ENCODE measurements around the gene TIMM50.

The TIMM50 gene

GRCh38 chr19:39515551-39516191 is 35.0 kb downstream of the TIMM50 start:
- Histone ChIP-seq H3K4me1 (ENCODE audit: control insufficient read depth, insufficient read depth, low read length, poor library complexity, severe bottlenecking) (peaks cover 5% of the 10 kb centered on the region), H3K36me3 (ENCODE audit: control insufficient read depth, insufficient read depth, low read length) (no peaks in the 10 kb centered on the region), H3K27ac (ENCODE audit: low read depth, low read length, severe bottlenecking) (no peak overlapping the region), H3K9me3 (ENCODE audit: control insufficient read depth, low read length) (no peaks in the 10 kb centered on the region), H3K4me3 (ENCODE audit: extremely low read depth, insufficient read depth, low read length, poor library complexity, severe bottlenecking) (peak overlapping the region; percentile 53)
- 2 to 4% methylated on average over 20 to 32 of the region's 44 CpGs for WGBS, 2 experiments (ENCODE audit: insufficient coverage in 2 of 2)

DNA sequence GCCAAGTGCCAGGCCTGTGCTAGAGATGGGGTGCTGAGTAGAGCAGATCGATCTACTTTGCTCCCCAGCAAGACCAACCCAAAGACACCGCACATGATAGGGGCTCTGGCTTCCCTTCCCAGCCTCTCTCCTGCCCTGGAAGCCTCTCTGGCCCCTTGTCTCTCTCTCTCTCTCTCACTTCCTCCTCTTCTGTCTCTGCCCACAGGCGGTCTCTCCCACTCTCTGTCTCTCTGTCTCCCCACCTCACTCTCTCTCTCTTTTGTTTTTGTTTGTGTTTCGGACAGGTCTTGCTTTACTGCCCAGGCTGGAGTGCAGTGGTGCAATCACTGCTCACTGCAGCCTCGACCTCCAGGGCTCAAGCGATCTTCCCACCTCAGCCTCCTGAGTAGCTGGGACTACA is 35.6 kb downstream of the TIMM50 start:
- H3K9me3 ChIP-seq (ENCODE audit: control insufficient read depth, low read length), result no peaks in the 10 kb centered on the region
- WGBS, 2 experiments (ENCODE audit: insufficient coverage in 2 of 2), result 66 to 73% methylated on average over 5 to 6 of the region's 6 CpGs
- H3K4me3 ChIP-seq (ENCODE audit: extremely low read depth, insufficient read depth, low read length, poor library complexity, severe bottlenecking), result peak overlapping the region; percentile 53
- H3K27ac ChIP-seq (ENCODE audit: low read depth, low read length, severe bottlenecking), result no peak overlapping the region
- no peaks in the 10 kb centered on the region for H3K36me3 ChIP-seq (ENCODE audit: control insufficient read depth, insufficient read depth, low read length)
- peaks cover 5% of the 10 kb centered on the region for H3K4me1 ChIP-seq (ENCODE audit: control insufficient read depth, insufficient read depth, low read length, poor library complexity, severe bottlenecking)

DNA sequence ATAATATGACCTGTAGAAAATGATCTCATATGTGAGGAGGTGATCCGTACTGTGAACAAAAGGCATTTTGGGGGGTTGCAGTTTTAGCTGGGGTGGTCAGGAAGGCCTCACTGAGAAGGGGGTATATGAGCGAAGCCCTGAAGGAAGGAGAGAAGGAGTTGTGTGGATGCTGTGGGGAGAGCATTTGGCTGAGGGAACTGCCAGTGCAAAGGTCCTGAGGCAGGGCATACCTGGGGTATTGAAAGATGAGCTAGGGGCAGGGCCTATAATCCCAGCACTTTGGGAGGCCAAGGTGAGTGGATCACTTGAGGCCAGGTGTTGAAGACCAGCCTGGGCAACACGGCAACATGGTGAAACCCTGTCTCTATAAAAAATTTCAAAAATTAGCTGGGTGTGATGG is 36.8 kb downstream of the TIMM50 start:
- H3K36me3 ChIP-seq (ENCODE audit: control insufficient read depth, insufficient read depth, low read length), result no peaks in the 10 kb centered on the region
- WGBS, 2 experiments (ENCODE audit: insufficient coverage in 2 of 2), result 63 to 81% methylated on average over 2 to 3 of the region's 3 CpGs

GRCh38 chr19:39518458-39518857 is 37.8 kb downstream of the TIMM50 start:
- Histone ChIP-seq H3K9me3 (ENCODE audit: control insufficient read depth, low read length) (no peaks in the 10 kb centered on the region), H3K4me3 (ENCODE audit: extremely low read depth, insufficient read depth, low read length, poor library complexity, severe bottlenecking) (no peak overlapping the region), H3K27ac (ENCODE audit: low read depth, low read length, severe bottlenecking) (peak overlapping the region; percentile 2), H3K36me3 (ENCODE audit: control insufficient read depth, insufficient read depth, low read length) (no peaks in the 10 kb centered on the region), H3K4me1 (ENCODE audit: control insufficient read depth, insufficient read depth, low read length, poor library complexity, severe bottlenecking) (peaks cover 5% of the 10 kb centered on the region)
- 55% methylated on average over 3 of the region's 5 CpGs; no CpG with 5 or more reads in 1 of the 2 experiments for WGBS, 2 experiments (ENCODE audit: insufficient coverage in 2 of 2)

More for the DNA sequence above, 36.8 kb downstream of the TIMM50 start:
- no peak overlapping the region for H3K27ac ChIP-seq (ENCODE audit: low read depth, low read length, severe bottlenecking)
- H3K4me3 ChIP-seq (ENCODE audit: extremely low read depth, insufficient read depth, low read length, poor library complexity, severe bottlenecking), result no peak overlapping the region
- H3K4me1 ChIP-seq (ENCODE audit: control insufficient read depth, insufficient read depth, low read length, poor library complexity, severe bottlenecking), result peaks cover 5% of the 10 kb centered on the region
- H3K9me3 ChIP-seq (ENCODE audit: control insufficient read depth, low read length), result no peaks in the 10 kb centered on the region

DNA sequence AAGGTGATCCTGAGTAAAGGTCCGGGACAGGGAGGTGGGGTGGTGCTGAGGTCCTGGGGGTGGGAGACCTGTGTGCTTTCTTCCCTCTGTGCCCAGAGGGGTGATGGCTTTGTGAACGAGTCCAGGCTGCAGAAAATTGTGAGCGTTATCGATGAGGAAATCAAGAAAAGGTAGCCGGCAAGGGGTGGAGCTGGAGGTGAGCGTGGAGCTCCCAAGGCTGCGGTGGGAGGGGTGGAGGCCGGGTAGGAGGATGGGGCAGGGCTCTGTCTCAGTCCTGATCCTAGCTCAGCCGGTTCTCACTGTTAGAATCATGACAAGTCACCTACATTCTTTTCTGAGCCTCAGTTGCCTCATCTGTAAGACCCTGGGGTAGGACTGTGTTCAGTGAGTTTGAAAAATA is 38.3 kb downstream of the TIMM50 start:
- Histone ChIP-seq H3K27ac (ENCODE audit: low read depth, low read length, severe bottlenecking) (peak overlapping the region; percentile 2), H3K4me1 (ENCODE audit: control insufficient read depth, insufficient read depth, low read length, poor library complexity, severe bottlenecking) (peaks cover 5% of the 10 kb centered on the region), H3K36me3 (ENCODE audit: control insufficient read depth, insufficient read depth, low read length) (no peaks in the 10 kb centered on the region), H3K4me3 (ENCODE audit: extremely low read depth, insufficient read depth, low read length, poor library complexity, severe bottlenecking) (no peak overlapping the region), H3K9me3 (ENCODE audit: control insufficient read depth, low read length) (no peaks in the 10 kb centered on the region)
- 39 to 47% methylated on average over 6 to 8 of the region's 9 CpGs for WGBS, 2 experiments (ENCODE audit: insufficient coverage in 2 of 2)

DNA sequence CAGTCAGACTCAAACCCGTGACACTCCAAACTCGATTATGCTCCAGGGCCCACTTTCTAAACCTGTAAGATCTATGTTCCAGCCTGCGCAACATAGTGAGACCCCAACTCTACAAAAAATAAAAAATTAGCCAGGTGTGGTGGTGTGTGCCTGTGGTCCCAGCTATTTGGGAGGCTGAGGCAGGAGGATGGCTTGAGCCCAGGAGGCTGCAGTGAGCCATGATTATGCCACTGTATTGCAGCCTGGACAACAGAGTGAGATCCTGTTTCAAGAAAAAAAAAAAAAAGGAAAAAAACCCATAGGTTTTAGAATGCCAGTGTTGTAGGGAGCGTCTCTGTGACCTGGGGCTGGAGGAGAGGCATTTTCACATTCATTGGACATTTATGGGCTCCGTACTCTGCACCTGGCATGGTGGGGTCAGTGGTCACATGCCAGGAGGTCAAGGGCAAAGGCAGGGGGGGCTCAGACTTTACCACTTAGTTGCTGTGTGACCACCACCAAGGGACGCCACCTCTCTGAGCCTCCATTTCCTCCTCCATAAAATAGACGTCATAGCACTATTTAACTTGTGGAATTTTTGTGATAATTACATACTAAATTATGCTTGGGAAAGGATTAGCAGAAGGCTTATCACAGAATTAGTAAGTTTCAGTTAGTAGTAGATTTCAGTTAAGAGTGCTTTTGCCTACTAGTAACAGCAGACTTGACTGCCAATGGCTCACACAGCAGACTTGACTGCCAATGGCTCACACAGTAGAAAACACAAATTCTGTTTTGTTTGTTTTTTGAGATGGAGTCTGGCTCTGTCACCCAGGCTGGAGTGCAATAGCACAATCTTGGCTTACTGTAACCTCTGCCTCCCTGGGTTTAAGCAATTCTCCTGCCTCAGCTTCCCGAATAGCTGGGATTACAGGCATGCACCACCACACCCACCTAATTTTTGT is 40.2 kb downstream of the TIMM50 start:
- Histone ChIP-seq H3K4me1 (ENCODE audit: control insufficient read depth, insufficient read depth, low read length, poor library complexity, severe bottlenecking) (peaks cover 5% of the 10 kb centered on the region), H3K9me3 (ENCODE audit: control insufficient read depth, low read length) (no peaks in the 10 kb centered on the region), H3K36me3 (ENCODE audit: control insufficient read depth, insufficient read depth, low read length) (peaks cover 6% of the 10 kb centered on the region), H3K27ac (ENCODE audit: low read depth, low read length, severe bottlenecking) (no peak overlapping the region), H3K4me3 (ENCODE audit: extremely low read depth, insufficient read depth, low read length, poor library complexity, severe bottlenecking) (no peak overlapping the region)
- 88 to 98% methylated on average over 3 to 4 of the region's 8 CpGs for WGBS, 2 experiments (ENCODE audit: insufficient coverage in 2 of 2)

- Histone ChIP-seq H3K4me3 (ENCODE audit: extremely low read depth, insufficient read depth, low read length, poor library complexity, severe bottlenecking) (no peak overlapping the region), H3K9me3 (ENCODE audit: control insufficient read depth, low read length) (no peaks in the 10 kb centered on the region), H3K27ac (ENCODE audit: low read depth, low read length, severe bottlenecking) (no peak overlapping the region), H3K4me1 (ENCODE audit: control insufficient read depth, insufficient read depth, low read length, poor library complexity, severe bottlenecking) (no peaks in the 10 kb centered on the region), H3K36me3 (ENCODE audit: control insufficient read depth, insufficient read depth, low read length) (peaks cover 6% of the 10 kb centered on the region)
- WGBS, 2 experiments (ENCODE audit: insufficient coverage in 2 of 2), result 95 to 97% methylated on average over 7 of the region's 8 CpGs
Observed at GRCh38 chr19:39524495-39524894, 43.9 kb downstream of the TIMM50 start.

DNA sequence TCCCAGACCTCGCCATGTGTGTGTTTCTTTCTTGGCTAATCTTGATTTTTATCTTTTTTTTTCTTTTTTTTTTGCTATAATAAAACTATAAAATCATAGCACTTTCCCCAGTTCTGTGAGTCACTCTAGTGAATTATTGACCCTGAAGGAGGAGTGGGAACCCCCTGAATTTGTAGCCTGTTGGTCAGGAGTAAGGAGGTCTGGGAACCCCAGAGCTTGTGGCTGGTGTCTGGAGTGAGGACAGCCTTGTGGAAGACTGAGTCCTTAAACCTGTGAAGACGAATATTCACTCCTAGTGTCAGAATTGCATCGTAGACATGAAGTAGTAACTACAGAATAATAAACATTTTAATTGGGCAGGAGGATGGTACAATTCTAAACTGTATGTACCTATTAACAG is 44.6 kb downstream of the TIMM50 start:
- no peak overlapping the region for H3K4me3 ChIP-seq (ENCODE audit: extremely low read depth, insufficient read depth, low read length, poor library complexity, severe bottlenecking)
- H3K27ac ChIP-seq (ENCODE audit: low read depth, low read length, severe bottlenecking), result no peak overlapping the region
- 100% methylated on average over 1 of the region's 3 CpGs; no CpG with 5 or more reads in 1 of the 2 experiments for WGBS, 2 experiments (ENCODE audit: insufficient coverage in 2 of 2)
- H3K36me3 ChIP-seq (ENCODE audit: control insufficient read depth, insufficient read depth, low read length), result peaks cover 6% of the 10 kb centered on the region
- H3K4me1 ChIP-seq (ENCODE audit: control insufficient read depth, insufficient read depth, low read length, poor library complexity, severe bottlenecking), result no peaks in the 10 kb centered on the region
- no peaks in the 10 kb centered on the region for H3K9me3 ChIP-seq (ENCODE audit: control insufficient read depth, low read length)

GRCh38 chr19:39531834-39532232 is 51.2 kb downstream of the TIMM50 start:
- Histone ChIP-seq H3K9me3 (ENCODE audit: control insufficient read depth, low read length) (no peaks in the 10 kb centered on the region), H3K36me3 (ENCODE audit: control insufficient read depth, insufficient read depth, low read length) (no peaks in the 10 kb centered on the region), H3K4me1 (ENCODE audit: control insufficient read depth, insufficient read depth, low read length, poor library complexity, severe bottlenecking) (no peaks in the 10 kb centered on the region), H3K27ac (ENCODE audit: low read depth, low read length, severe bottlenecking) (no peak overlapping the region), H3K4me3 (ENCODE audit: extremely low read depth, insufficient read depth, low read length, poor library complexity, severe bottlenecking) (peak overlapping the region; percentile 73)
- WGBS, 2 experiments (ENCODE audit: insufficient coverage in 2 of 2), result 39 to 42% methylated on average over 7 of the region's 14 CpGs

- Histone ChIP-seq H3K9me3 (ENCODE audit: control insufficient read depth, low read length) (no peaks in the 10 kb centered on the region), H3K4me3 (ENCODE audit: extremely low read depth, insufficient read depth, low read length, poor library complexity, severe bottlenecking) (peak within 1 kb of the TSS; percentile 73), H3K4me1 (ENCODE audit: control insufficient read depth, insufficient read depth, low read length, poor library complexity, severe bottlenecking) (no peaks in the 10 kb centered on the region), H3K36me3 (ENCODE audit: control insufficient read depth, insufficient read depth, low read length) (no peaks in the 10 kb centered on the region), H3K27ac (ENCODE audit: low read depth, low read length, severe bottlenecking) (peak within 1 kb of the TSS; percentile 54)
- WGBS, 2 experiments (ENCODE audit: insufficient coverage in 2 of 2), result 0% methylated on average over 65 of the region's 65 CpGs
Observed at GRCh38 chr19:39532233-39533002, 51.8 kb downstream of the TIMM50 start, which contains the start of gene EID2B. Gene EID2B (minus strand): TSS chr19:39532852. CDS start chr19:39532802, 50 bp downstream.
